Lower leg skin (tissue), 3 donors: ENCODE results near the gene RASSF4.

Experiments
- POLR2A ChIP-seq, 2 donors: fragments of 450-650 bp; IDR thresholded peaks; one replicate each; pipeline ENCODE4 v1.6.1; 2016 to 2017; ENCODE audit warnings: antibody characterized with exemption in 2 of 2, mild to moderate bottlenecking in 1 of 2, moderate library complexity in 1 of 2
- TF ChIP-seq, protein P1 (sequence below), 3 donors: fragments of 450-650 bp; IDR thresholded peaks; one replicate each; pipeline ENCODE4 v1.5.1; 2016; ENCODE audit warnings: antibody characterized with exemption in 3 of 3, mild to moderate bottlenecking in 3 of 3, moderate library complexity in 2 of 3

DNA sequence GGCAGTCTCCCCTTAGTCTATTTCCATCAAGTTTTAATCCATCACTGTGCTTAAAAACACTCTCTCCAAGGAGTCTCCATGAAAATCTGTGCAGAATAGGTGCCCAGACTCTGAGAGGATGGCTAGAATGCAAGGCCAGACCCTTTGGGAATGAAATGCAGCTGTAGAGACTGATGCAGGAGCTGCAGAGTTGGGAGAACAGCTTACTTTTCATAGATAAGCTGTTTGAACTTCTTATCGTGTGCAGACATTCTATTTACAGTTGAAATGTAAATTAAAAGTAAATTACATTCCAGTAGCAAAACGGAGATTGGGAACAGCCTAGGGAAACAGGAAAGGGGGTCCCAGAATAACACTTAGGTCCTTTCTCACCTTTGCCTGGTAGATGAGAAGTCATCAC lies 56.0 kb downstream of the RASSF4 start:
- TF ChIP-seq, protein P1, sequence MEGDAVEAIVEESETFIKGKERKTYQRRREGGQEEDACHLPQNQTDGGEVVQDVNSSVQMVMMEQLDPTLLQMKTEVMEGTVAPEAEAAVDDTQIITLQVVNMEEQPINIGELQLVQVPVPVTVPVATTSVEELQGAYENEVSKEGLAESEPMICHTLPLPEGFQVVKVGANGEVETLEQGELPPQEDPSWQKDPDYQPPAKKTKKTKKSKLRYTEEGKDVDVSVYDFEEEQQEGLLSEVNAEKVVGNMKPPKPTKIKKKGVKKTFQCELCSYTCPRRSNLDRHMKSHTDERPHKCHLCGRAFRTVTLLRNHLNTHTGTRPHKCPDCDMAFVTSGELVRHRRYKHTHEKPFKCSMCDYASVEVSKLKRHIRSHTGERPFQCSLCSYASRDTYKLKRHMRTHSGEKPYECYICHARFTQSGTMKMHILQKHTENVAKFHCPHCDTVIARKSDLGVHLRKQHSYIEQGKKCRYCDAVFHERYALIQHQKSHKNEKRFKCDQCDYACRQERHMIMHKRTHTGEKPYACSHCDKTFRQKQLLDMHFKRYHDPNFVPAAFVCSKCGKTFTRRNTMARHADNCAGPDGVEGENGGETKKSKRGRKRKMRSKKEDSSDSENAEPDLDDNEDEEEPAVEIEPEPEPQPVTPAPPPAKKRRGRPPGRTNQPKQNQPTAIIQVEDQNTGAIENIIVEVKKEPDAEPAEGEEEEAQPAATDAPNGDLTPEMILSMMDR (IDR thresholded peaks at IDR 0.05), result no peak
- no peak for TF ChIP-seq POLR2A (IDR thresholded peaks at IDR 0.05)
